Hematopoietic multipotent progenitor cell (in vitro differentiated cells): Measurements from ENCODE around the gene VWA5B2. TPM values are rescaled to one million over a fixed set of nuclear protein-coding genes. Genes with fewer than 3 reads are reported as not detected.

Experiments
- DNase-seq, 3 donors: peaks; one replicate each; pipeline ENCODE4 v3.0.0-alpha.2; 2011 to 2015; ENCODE audit warnings: low read depth in 2 of 3, low spot score in 2 of 3
- total RNA-seq: library from RNA; depleted of rRNA; stranded (reverse); fragments of >200 nt; gene quantifications from one replicate; pipeline ENCODE4 v1.2.3, GENCODE V29; 2012

The VWA5B2 gene
- under 0.01 TPM for total RNA-seq

GRCh38 chr3:184229394-184230080 is at the start of gene VWA5B2:
VWA5B2 (plus strand) TSS chr3:184229585; CDS start chr3:184230529, 944 bp downstream.
- DNase-seq: peak in 2 of 3 donors; percentile 71 to 76

- no peak for DNase-seq
Observed at GRCh38 chr3:184180165-184180564, 49.2 kb upstream of the VWA5B2 start.

GRCh38 chr3:184181596-184181995 is 47.8 kb upstream of the VWA5B2 start:
- DNase-seq: no peak

GRCh38 chr3:184183679-184184078 is 45.7 kb upstream of the VWA5B2 start:
- no peak for DNase-seq

- DNase-seq: no peak
Observed at GRCh38 chr3:184184546-184185230, 44.7 kb upstream of the VWA5B2 start.

- DNase-seq: peak; percentile 99 to 100 (median 100)
Observed at GRCh38 chr3:184185461-184186183, 43.8 kb upstream of the VWA5B2 start.

- no peak for DNase-seq
Observed at GRCh38 chr3:184186184-184186901, 43.0 kb upstream of the VWA5B2 start, which contains the start of gene ABCF3. ABCF3 (plus strand) TSS chr3:184186199; CDS start chr3:184186208, 9 bp downstream.

GRCh38 chr3:184186902-184187207 is 42.5 kb upstream of the VWA5B2 start:
- no peak for DNase-seq

- no peak for DNase-seq
Observed at GRCh38 chr3:184188080-184188479, 41.3 kb upstream of the VWA5B2 start.

GRCh38 chr3:184189421-184189820 is 40.0 kb upstream of the VWA5B2 start:
- DNase-seq: no peak

- DNase-seq: no peak
Observed at GRCh38 chr3:184192889-184193288, 36.5 kb upstream of the VWA5B2 start.

- no peak for DNase-seq
Observed at GRCh38 chr3:184193991-184194539, 35.3 kb upstream of the VWA5B2 start.

GRCh38 chr3:184196536-184196935 is 32.8 kb upstream of the VWA5B2 start:
- DNase-seq: no peak

GRCh38 chr3:184198509-184198908 is 30.9 kb upstream of the VWA5B2 start:
- no peak for DNase-seq

- no peak for DNase-seq
Observed at GRCh38 chr3:184200825-184201224, 28.6 kb upstream of the VWA5B2 start.

GRCh38 chr3:184203526-184203925 is 25.9 kb upstream of the VWA5B2 start:
- DNase-seq: no peak

GRCh38 chr3:184209146-184209923 is 20.1 kb upstream of the VWA5B2 start:
- DNase-seq: no peak

- no peak for DNase-seq
Observed at GRCh38 chr3:184211297-184211696, 18.1 kb upstream of the VWA5B2 start.

- no peak for DNase-seq
Observed at GRCh38 chr3:184211718-184212117, 17.7 kb upstream of the VWA5B2 start.

- no peak for DNase-seq
Observed at GRCh38 chr3:184218814-184219213, 10.6 kb upstream of the VWA5B2 start.
